ENCODE results near the gene CRLF2.
"Not testable (repeated sequence)": the region's sequence is repeated elsewhere in the genome, so short reads cannot be mapped to it uniquely, and the experiment has no call there.

The CRLF2 gene

DNA sequence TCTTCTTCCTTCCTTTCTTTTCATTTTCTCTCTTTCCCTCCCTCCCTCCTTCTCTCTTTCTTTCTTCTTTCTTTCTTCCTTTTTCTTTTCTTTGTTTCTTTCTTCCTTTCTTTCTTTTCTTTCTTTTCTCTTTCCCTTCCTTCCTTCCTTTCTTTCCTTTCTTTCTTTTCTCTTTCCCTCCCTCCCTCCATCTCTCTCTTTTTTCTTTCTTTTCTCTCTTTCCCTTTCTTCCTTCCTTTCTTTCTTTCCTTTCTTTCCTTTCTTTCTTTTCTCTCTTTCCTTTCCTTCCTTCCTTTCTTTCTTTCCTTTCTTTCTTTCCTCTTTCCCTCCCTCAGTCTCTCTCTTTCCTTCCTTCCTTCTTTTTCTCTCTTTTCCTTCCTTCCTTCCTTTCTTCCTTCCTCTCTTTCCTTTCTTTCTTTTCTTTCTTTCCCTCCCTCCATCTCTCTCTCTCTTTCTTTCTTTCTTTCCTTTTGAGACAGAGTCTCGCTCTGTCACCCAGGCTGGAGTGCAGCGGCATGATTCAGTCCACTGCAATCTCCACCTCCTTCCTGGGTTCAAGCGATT, 44.4 kb downstream of the CRLF2 start:
- DNase-seq, result no peak

DNA sequence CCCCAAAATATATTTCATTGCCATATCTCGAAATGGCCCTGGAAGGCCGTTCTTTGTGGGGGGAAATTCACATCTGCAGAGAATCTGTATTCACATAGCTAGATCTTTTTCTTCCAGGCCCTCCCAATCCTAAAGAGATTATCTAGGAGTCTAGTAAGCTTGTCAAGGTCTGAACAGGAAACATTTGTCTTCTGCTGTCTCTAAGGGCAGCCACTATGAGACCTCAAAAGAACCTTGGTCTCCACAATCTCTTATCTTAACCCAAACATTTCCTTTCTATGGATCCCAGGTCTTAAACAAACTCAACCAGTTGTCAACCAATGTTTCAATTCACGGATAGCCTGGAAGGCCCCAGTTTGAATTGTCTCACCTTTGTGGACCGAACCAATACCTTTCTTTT, 45.0 kb downstream of the CRLF2 start:
- DNase-seq, result no peak

DNA sequence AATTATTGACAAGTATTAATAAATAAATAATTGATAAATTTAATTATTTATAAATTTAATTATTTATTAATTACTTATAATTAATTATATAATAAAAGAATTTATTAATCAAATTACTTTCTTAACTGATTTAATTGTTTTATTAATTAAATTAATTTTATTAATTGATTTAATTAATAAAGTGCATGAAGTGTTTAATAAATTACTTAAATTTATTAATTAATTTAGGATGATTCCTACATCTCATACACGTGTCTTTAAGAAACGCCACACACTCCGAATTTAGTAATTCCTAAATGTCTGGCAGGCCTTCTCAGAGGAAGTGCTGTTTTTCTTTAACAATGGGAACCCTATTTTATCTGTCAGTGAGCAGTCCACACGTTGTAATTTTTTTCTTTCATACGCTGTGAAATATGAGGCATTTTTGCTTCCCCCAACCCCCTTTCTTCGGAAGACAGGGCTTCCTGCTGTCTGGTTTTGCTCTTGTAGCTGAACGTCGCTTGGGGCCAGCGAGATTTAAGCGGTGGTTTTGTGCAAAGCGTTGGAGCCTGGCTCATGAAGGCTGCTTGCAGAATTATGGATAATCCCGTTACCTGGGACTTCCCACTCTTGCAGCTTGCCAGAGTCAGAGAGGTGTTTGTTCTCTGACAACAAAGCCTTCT, 46.8 kb downstream of the CRLF2 start:
- DNase-seq, result no peak

DNA sequence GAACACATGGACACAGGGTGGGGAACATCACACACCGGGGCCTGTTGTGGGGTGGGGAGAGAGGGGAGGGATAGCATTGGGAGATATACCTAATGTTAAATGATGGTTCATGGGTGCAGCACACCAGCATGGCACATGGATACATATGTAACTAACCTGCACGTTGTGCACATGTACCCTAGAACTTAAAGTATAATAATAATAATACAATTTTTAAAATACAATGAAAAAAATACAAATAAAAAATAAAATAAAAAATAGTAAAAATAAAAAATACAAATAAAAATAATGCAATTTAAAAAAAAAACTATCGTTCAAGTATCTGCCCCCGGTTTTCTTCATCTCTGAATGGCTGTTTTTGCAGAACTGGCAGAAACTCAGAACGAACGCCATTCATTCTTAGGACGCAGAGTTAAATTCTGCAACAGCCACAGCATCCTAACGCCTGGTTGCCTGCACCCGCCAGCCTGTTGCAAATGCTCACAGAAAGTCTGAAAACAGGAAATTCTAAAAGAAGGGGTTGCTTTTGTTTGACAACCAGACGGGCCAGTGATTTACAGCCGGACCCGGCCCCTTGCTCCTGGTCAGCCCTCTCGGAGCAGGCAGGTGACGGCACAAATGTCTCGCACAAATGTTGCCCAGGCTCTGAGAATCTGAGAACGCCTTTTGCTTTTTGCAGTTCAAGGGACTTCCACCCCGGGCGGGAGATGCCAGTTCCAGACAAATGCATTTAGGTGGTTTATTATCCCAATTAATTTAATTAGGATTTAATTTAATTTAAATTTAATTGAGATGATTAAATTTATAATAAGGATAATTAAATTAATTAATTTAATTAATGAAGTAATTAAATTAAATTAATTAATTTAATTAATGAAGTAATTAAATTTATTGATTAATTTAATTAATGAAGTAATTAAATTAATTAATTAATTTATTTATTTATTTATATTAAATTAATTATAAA, 47.8 kb downstream of the CRLF2 start:
- no peak for DNase-seq

DNA sequence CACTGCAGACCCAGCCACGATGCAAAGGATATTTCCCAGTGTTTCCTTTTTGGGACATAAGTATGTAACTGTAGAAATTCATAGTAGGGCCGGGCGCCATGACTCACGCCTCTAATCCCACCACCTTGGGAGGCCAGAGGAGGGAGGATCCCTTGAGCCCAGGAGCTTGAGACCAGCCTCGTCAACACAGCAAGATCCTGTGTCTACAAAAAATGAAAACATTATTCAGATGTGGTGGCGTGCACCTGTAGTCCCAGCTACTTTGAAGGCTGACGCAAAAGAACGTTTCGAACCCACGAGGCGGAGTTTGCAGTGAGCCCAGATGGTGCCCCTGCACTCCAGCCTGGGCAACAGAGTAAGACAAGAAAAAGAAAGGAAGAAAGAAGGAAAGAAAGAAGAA, 49.2 kb downstream of the CRLF2 start:
- no peak for DNase-seq

DNA sequence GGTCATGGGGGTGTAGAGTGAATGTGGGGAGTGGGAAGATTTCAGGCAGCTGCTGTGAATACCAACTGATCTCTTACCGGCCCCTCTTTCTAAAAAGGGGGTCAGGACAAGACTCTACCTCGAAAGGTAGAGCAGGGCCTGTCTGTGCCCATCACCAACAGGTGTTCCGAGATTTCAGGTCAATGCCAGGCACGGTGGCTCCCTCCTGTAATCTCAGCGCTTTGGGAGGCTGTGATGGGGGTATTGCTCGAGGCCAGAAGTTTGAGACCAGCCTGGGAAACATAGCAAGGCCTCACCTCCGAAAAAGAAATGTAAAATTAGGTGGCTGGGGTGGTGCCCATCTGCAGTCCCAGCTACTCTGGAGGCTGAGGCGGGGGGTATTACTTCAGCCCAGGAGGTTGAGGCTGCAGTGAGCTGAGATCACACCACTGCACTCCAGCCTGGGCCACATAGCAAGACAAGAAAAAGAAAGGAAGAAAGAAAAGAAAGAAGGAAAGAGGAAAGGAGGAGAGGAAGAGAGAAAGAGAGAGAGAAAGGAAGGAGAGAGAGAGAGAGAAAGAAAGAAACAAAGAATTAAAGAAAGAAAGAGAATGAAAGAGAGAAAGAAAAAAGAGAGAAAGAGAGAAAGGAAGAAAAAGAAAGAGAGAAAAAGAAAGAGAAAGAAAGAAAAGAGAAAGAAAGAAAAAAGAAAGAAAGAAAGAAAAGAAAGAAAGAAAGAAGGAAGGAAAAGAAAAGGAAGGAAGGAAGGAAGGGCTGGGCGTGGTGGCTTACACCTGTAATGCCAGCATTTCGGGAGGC, 50.1 kb downstream of the CRLF2 start:
- DNase-seq, result no peak

DNA sequence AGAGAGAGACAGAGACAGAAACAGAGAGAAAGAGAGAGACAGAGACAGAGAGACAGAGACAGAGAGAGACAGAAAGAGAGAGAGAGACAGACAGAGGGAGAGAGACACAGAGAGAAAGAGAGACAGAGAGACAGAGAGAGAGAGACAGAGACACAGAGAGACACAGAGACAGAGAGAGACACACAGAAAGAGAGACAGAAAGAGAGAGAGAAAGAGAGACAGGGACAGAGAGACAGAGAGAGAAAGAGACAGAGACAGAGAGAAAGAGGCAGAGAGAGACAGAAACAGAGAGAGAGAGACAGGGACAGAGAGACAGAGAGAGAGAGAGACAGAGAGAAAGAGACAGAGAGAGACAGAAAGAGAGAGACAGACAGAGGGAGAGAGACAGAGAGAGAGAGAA, 52.9 kb downstream of the CRLF2 start:
- no peak for DNase-seq

DNA sequence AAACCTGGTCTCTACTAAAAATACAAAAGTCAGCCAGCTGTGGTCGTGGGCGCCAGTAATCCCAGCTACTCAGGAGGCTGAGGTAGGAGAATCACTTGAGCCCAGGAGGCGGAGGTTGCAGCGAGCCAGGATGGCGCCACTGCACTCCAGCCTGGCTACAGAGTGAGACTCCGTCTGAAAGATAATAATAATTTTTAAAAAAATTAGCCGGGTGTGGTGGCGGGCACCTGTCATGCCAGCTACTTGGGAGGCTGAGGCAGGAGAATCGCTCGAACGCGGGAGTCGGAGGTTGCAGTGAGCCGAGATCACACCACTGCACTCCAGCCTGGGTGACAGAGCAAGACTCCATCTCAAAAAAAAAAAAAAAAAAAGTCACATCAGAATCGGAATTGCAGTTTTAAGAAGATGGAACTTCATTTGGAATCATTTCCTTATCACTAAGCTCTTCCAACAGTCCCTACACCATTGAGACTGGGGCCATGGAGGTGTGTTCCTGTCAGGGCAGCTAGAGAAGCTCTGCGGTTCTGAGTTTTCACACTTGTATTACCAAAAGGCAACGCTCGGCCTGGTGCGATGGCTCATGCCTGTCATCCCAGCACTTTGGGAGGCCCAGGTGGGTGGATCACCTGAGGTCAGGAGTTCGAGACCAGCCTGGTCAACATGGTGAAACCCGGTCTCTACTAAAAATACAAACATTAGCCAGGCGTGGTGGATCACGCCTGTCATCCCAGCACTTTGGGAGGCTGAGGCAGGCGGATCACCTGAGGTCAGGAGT, 55.6 kb downstream of the CRLF2 start:
- DNase-seq, result not testable (repeated sequence)

DNA sequence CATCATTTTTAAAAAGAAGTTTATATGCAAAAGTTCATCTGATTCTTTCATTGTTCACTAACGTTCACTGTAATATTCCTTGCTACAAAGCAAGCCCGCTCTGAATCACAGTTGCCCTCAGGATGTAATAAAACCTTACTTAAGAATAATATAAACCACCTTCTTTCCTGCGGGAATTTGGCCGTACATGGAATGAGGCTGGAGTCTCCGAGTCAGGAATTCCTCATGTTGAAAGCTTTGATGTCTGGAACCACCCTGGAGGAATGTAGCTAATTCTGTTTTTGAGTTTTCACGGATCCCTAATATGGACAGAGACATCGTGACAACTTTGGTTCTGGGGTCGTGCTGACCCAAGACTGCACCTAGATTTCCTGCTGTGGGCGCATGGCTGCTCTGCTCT, 58.5 kb downstream of the CRLF2 start:
- DNase-seq, result no peak

DNA sequence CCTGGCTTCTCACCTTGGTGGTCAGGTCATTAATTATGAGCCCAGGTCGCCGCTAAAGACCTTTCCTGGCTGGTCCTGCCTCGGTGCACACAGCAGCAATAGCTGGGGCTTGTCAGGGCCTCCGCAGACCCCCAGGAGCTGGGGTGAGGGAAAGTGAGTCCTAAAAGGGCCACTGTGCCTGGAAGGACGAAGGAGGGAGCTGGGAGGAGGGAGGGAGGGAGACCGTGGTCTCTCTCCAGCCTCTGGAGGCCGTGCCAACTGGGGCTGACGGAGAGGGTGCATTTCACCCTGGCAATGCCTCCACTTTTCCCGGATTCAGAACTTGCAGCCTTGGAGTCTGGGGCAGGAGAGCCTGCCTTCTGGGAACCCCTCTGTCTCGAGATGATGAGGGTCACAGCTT, 60.4 kb downstream of the CRLF2 start:
- no peak for DNase-seq

DNA sequence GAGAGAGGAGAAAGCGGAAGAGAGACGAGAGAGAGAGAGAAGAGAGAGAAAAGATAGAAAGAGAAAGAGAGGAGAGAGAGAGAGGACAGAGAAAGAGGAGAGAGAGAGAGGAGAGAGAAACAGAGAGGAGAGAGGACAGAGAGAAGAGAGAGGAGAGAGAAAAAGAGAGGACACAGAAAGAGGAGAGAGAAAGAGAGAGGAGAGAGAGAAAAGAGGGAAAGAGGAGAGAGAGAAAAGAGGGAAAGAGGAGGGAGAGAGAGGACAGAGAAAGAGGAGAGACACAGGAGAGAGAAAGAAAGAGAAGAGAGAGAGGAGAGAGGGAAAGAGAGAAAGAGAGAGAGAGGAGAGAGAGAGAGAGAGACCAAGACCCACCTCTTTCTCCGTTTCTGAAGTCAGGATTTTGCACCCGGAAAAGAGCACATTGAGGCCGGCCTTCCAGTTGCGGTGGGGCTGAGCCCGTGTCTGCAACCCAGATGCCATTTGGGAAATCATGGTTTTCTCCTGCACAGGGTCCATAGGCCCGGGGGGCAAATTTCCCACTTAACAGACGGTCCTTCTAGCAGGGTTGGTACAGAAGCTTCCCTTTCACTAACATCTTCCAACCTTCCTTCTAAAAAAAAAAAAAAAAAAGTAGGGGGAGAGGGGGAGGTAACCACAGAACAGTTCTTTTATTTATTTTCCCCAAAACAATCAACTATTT, 60.9 kb downstream of the CRLF2 start:
- DNase-seq, result no peak

DNA sequence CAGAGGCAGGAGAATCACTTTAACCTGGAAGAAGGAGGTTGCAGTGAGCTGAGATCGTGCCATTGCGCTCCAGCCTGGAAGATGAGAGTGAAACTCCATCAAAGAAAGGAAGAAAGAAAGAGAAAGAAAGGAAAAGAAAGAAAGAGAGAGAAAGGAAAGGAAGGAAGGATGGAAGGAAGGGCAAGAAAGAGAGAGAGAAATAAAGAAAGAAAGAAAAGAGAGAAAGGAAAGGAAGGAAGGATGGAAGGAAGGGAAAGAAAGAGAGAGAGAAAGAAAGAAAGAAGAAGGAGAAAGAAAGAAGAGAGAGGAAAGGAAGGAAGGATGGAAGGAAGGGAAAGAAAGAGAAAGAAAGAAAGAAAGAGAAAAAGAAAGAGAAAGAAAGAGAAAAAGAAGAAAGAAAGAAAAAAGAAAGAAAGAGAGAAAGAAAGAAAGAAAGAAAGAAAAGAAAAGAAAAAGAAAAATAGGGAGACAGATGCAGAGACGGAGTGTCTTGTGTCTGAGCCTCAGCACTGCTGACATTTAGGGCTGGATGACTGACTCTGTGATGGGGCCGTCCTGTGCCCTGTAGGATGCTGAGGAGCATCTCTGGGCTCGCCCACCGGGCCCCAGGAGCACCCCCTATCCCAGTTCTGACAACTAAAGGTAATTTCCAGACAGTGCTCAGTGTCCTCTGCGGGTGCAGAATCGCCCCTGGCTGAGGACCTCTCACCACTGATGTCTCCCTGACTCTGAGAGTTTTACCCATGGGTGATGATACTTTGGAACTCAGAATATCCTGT, 61.7 kb downstream of the CRLF2 start:
- no peak for DNase-seq

DNA sequence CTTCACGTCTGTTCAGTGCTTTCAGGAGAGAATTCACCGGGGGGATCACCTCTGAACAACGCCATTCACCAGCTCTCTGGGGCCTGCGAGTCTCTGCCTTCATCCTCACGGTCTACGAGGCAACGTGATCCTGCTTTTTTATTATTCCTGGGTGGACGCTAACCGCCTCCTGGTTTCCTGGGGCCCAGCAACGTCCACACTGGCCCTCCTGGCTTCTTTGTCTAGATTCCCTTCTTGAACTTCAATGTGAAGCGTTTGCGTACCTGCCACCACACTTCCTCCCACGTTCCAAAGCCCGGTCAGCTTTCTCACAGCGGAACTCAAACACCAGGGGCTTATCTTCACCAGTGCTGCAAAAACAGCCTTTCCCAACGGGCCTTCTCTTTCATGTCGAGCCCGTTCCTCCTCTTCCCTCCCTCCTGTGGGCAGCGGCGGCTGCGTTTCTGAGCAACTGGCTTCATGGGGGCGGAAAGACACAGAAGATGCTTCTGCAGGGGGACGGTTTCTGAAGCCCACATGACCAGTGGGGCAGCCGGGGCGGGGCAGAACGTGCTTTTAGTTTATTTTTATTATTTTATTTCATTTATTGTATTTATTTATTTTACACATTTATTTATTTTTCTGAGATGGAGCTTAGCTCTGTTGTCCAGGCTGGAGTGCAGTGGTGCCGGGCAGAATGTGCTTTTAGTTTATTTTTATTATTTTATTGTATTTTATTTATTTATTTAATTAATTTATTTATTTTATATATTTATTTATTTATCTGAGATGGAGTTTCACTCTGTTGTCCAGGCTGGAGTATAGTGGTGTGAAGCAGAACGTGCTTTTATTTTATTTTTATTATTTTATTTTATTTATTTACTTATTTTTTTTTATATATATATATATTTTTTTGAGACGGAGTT, 64.6 kb downstream of the CRLF2 start:
- peak; percentile 25 for DNase-seq

DNA sequence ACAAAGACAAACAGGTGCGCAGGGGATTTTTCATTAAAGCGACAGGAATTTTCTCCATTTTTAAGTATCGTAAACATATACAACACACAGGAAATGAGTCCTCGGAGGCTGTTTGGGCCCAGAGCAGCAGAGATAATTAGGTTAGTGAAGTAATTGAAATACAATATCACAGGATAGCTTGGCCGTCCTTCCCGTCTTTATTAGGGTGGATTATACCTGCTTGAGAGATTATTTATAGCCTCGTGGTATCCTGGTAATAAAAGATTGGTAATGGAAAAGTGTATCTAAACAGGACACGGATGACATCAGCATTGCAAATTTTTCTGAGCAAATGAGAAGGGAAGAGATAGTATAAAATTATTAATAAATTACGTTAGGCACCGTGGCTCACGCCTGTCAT, 68.2 kb downstream of the CRLF2 start:
- DNase-seq, result no peak
